A673 (cell line): Measurements from ENCODE around the gene SLC44A1.

ENCODE experiments used
- CTCF ChIP-seq: fragments of 300-800, 200-600 bp; sonication (generic); conservative IDR thresholded peaks from 2 replicates; pipeline ENCODE4 v1.5.1; 2017; ENCODE audit warnings: low read depth, mild to moderate bottlenecking, antibody characterized with exemption, low read length, moderate library complexity, mixed read lengths
- EZH2 ChIP-seq: fragments of 200-600 bp; sonication (generic); IDR thresholded peaks from 2 replicates; pipeline ENCODE4 v1.6.1; 2017; ENCODE audit warnings: borderline replicate concordance, low read depth, mild to moderate bottlenecking, mixed read lengths, antibody characterized with exemption, low read length; ENCODE audit not compliant: poor library complexity, severe bottlenecking

DNA sequence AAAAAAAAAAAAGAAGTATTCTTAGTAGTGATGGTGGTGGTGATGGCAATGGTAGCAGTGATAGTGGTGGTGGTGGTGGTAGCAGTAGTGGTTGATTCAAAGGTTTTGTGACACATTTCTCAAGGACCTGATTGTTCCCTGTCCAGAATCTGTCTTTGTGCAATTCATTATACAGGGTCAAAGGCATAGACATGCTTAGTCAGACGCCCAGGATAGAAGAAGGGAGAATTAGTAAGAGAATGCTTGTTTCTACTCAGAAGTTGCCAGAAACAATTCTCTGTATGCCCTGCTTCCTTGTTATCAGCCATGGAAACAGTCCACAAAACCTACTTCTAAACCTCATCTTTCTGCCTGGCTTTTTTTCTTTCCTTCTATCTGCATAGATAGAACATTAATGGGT lies 89.4 kb downstream of the SLC44A1 start:
- TF ChIP-seq CTCF (no peak), EZH2 (no peak)
